HG03571 (cell line): Measurements from ENCODE around the gene CLDN20.
"Not testable (repeated sequence)": the region's sequence is repeated elsewhere in the genome, so short reads cannot be mapped to it uniquely, and the experiment has no call there.

Experiments
- ATAC-seq: cut with Tn5 transposase; IDR thresholded peaks from one replicate; pipeline ENCODE4 v1.9.1; 2021; ENCODE audit not compliant: unreplicated experiment

The CLDN20 gene

DNA sequence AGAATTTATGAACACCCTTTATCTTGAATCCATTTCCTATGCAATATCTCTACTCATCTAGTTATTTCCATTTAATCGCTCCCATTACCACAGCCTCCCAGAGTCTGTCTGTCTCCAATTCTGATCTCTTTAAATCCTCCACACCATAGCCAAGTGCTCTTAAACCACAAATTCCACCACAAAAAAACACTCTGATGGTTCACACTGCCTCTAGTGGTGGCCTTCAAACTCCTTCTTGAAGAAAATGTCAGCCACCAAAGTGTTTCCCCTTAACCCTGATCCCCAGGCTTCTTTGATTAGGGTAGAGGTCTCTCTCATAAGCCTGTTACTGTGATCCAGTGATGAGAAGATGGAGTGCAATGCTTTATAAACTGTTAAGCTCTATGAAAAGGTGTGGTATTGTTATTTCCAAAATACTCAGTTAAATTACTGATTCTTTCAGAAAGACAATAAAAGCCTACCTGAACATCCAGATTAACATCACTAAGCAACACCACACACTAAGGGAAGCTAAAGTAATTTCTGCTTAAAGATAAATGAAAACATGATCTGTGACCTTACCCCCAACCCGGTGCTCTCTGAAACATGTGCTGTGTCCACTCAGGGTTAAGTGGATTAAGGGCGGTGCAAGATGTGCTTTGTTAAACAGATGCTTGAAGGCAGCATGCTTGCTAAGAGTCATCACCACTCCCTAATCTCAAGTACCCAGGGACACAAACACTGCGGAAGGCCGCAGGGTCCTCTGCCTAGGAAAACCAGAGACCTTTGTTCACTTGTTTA lies 4.5 kb downstream of the CLDN20 start:
- ATAC-seq: not testable (repeated sequence)

- ATAC-seq: no peak
Measured at GRCh38 chr6:155269765-155270164, 6.0 kb downstream of the CLDN20 start.

GRCh38 chr6:155270561-155271091 lies 6.8 kb downstream of the CLDN20 start:
- no peak for ATAC-seq

DNA sequence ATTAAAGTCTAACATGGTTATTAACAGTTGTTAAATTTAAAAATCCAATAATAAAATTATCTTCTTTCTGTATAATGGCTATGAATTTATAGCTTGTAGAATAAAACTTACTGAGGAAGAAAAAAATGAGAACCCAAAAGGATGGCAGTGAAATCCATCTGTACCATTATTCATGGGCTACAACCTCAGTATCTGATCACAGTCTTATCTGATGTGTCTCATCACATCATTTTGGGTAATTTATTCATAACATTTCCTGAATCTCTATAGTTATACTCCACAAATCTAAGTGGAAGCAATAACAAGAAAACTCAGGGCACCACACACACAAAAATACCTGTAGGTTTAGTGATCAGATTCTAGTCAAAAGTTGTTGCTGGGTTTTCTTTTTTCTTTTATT lies 7.3 kb downstream of the CLDN20 start:
- ATAC-seq: no peak

DNA sequence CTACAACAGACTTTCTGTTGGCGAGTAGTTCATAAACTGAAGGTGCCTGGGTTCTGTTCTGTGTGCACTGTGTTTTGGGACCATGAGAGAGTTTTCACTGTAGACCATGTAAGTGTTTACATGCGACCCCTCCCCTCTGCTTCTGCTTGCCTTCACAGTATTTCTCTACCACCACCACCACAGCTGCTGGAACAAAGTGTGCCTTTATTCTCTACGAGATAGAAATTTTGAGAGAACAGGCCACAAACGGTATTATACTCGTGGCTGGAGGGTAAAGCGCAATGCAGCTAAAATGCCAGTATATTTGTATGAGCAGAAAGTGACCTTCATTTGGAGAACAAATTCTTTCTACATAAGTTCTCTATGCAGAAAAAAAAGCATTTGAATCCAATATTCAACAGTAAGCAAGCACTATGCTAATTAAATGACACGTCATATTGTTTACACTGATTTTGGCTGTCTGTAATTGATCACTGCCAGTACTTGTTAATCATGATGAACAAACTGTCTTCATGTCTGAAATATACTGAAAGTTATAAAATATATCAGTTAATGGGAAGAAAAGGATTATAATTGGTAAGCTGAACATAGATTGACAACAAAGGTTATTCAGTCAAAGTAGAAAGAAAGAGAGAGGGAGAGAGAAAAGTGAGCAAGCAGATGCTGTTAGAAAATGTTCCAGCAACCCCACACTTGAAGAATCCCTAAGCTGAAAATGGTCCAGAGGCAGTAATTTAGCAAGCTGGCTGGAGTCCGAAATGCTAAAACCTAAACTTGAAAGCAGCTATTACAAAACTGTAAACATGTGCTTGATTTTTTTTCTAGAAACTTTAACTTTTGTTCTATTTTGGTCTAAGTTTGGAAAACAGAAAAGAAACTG lies 8.8 kb downstream of the CLDN20 start:
- ATAC-seq: no peak

DNA sequence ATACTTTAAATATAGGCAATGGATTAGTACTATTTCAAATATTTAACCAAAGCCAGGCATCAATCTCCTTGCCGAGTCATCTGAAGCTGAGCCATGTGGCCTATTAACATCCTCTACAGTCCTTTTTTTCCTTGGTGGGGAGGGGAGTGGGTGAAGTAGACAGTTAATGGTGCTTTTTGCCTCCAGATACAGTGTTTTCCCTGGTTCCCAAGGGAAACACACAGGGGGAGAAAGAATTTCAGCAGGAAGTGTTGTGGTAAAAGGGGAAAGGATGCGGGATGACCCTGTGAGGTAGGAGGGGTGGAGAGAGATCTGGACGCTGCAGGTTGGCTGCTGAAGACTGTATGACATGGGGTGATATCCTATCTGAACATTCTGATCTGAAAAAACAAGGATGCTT lies 9.6 kb downstream of the CLDN20 start:
- ATAC-seq: no peak

DNA sequence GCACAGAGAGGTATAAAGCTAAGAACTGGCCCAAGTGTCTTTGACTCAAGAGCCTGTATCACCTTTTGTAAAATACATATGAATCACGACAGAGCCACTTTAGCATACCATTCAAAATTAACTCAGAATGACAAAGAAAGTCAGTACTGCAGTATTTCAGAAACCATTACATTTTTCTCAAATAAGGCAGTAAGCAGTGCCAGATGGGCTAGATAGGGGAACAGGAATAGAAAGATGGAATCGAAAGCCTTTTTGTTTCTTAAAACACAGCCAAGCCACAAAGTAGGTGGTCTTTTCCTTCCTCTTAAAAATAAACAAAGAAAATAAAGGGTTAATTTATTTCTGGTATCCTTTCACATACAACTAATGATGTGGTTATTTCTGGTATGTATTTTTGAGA lies 10.3 kb downstream of the CLDN20 start:
- ATAC-seq: no peak

DNA sequence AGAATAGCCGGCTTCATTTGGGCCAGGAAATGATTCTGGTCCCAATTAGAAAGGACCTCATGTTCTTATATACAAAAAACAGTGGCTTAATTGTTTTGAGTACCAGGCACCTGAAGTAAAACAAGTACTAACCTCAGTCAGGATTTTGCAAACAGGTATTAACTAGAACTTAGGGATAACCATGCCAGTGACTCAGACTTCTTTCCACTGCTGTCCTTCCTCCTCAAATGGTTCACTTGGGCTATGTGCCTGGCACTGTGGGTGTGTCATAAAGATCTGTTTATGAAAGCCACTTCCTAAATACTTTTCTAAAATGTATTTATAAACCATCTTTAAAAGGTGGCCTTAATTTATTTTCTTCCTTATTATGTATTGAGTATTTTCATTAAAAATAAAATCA lies 10.7 kb downstream of the CLDN20 start:
- no peak for ATAC-seq

DNA sequence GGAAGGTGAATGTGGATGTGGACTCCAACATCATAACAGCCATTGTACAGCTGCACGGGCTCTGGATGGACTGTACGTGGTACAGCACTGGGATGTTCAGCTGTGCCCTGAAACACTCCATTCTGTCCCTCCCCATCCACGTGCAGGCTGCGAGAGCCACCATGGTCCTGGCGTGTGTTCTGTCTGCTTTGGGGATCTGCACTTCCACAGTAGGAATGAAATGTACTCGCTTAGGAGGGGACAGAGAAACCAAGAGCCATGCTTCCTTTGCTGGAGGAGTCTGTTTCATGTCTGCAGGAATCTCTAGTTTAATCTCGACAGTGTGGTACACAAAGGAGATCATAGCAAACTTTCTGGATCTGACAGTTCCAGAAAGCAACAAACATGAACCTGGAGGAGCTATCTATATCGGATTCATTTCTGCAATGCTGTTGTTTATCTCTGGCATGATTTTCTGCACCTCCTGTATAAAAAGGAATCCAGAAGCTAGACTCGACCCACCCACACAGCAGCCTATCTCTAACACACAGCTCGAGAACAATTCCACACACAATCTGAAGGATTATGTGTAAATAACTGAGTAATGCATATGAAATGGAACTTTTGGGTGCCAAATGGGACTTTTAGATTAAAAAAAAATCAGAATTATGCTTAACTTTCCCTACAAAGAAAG lies 12.1 kb downstream of the CLDN20 start:
- ATAC-seq: no peak

GRCh38 chr6:155276638-155277037 lies 12.8 kb downstream of the CLDN20 start:
- no peak for ATAC-seq

- ATAC-seq: no peak
Measured at GRCh38 chr6:155278319-155279049, 14.7 kb downstream of the CLDN20 start.

GRCh38 chr6:155284775-155285174 lies 21.0 kb downstream of the CLDN20 start:
- no peak for ATAC-seq

DNA sequence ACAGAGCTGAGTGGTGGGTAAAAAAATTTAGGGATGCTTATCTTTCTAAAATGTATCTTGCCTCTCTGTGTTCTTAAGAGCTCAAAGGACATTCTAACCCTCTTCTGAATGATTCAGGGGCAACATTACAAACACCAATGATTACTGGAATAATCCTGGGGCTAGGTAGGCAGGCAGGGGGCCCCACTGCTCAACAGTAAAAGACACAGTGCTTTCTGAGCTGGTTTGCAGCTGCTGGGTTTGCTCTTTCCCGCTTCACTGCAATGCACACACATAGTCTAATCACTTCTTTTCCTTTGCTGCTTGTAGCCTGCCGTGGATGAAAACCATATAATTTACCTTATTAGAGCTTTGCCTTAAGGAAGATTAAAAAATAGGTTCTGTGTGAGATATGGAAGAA lies 23.9 kb downstream of the CLDN20 start:
- ATAC-seq: no peak

DNA sequence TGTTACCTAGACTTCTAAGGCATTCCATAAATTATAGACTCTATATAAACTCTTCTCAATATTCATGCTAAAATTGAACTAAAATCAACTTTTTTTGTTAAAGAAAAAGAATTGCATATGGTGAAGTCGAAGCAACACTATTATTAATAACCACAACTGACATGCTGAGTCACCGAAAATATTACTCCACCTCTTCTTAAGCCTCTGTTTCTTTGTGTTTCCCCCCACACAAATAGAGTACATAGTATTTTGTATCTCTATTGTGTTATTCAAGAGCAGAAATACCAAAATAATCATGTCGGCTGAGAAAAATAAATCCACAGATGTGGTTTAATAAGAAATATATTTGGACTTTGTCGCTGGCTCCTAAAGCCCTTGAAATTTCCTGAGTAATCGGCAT lies 26.7 kb downstream of the CLDN20 start:
- ATAC-seq: no peak

GRCh38 chr6:155291291-155291690 lies 27.5 kb downstream of the CLDN20 start:
- ATAC-seq: no peak

DNA sequence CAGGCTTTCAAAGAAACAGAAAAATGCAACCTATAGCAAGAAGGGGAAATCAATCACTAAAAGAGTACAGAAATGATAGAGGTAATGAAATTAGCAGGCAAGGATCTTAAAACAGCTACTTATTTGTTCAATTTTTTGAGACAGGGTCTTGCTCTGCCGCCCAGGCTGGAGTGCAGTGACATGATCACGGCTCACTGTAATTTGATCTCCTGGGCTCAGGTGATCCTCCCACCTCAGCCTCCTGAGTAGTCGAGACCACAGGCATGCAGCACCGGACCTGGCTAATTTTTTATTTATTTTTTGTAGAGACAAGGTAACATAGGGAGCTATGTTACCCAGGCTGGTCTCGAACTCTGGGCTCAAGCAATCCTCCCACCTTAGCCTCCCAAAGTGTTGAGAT lies 28.9 kb downstream of the CLDN20 start:
- no peak for ATAC-seq

DNA sequence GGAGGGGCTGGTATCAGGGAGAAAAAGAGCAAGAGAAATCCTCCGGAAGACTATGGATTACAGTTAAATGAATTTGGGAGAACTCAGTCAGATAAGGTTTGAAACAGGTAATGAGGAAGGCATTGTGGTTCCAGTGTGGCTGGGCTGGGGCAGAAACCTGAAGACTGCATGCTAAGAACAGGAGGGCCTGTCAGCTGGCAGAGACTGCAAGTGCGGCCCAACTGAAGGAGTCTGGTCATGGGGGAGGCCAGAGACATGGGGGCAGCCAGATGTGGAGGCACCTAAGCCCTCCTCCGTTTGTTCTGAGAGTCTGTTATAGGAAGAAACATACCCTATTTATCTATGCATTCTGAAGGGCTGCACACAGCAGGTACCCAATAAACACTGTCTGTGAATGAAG lies 33.9 kb downstream of the CLDN20 start:
- no peak for ATAC-seq

- ATAC-seq: no peak
Measured at GRCh38 chr6:155301867-155302266, 38.1 kb downstream of the CLDN20 start.

DNA sequence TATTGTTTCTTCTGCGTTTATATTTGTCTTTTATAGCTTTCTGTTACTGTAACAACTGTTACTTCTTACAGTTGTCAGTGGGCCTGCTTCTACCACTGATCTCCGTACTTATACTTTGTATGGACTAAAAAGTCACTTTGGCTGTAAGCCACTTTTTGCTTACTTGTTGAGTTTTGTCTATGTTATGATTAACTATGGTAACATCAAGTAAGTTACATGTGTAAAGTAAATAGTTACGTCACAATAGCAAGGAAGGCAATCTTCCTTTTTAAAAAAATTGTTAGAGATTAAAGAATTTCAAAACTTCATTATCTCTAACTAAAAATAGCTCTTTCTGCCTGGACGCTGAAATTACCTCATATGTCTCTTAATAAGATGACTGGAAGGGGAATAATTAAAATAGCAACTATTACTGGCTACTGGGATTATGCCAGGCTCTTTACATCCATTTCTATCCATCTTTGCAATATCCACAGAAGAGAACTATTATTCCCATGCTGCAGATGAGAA lies 39.6 kb downstream of the CLDN20 start:
- ATAC-seq: no peak

- ATAC-seq: no peak
Measured at GRCh38 chr6:155306958-155307357, 43.1 kb downstream of the CLDN20 start.

- no peak for ATAC-seq
Measured at GRCh38 chr6:155309150-155309549, 45.3 kb downstream of the CLDN20 start.
